GM21786 (cell line): ENCODE measurements around the gene ALG14.
"Not testable (repeated sequence)": the region's sequence is repeated elsewhere in the genome, so short reads cannot be mapped to it uniquely, and the experiment has no call there.

ENCODE experiments used
- ATAC-seq: cut with Tn5 transposase; IDR thresholded peaks from one replicate; pipeline ENCODE4 v1.9.1; 2021; ENCODE audit not compliant: unreplicated experiment

Gene ALG14

DNA sequence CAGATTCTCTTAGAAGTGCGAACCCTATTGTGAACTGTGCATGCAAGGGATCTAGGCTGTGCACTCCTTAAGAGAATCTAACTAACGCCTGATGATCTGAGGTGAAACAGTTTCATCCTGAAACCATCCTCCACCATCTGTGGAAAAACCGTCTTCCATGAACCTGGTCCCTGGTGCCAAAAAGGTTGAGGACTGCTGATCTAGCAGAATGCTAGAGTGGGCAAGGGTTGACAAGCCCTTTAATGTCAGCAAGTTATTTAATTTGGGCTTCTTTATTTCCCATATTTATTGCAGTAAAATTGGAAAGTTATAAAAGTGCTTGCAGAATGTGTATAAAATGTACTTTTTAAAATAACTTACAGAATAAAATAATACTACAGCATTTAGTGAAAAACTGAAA lies 26.4 kb downstream of the ALG14 start:
- no peak for ATAC-seq

DNA sequence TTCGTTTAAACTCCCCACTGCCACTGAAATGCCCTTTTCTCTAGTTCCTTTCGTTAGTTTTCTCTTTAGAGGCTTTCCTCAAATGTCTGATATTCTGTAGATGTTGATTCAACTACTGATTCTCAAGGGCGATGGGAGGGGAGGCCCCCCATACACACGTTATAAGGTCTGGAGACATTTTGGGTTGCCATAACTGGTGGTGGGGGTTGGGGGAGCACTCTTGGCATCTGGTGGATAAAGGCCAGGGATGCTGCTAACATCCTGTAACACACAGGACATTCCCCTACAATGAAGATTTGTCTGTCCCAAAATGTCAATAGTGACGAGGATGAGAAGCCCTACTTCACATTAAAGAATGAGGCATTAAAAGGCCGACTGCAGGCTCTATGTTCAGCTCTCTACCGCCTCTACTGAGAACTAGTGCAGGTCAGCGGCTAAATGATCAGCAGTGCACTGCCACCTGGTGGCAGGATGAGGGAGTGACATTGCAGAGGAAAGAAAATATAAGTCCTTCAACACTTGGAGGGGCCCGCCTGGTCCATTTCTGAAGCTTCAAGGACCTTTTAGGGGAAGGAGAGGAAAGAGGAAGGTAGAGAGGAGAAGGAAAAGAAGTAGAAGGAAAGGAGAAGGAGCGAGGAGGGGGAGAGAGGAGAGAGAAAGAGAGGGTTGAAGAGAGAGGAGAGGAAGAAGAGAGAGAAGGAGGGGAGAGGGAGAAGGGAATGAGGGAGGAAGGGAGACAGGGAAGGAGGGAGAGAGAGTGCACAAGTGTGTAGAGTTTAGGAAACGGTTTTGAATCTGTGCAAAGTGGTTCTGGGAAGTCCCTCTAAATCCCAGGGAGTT lies 29.4 kb downstream of the ALG14 start:
- ATAC-seq = peak; percentile 89

DNA sequence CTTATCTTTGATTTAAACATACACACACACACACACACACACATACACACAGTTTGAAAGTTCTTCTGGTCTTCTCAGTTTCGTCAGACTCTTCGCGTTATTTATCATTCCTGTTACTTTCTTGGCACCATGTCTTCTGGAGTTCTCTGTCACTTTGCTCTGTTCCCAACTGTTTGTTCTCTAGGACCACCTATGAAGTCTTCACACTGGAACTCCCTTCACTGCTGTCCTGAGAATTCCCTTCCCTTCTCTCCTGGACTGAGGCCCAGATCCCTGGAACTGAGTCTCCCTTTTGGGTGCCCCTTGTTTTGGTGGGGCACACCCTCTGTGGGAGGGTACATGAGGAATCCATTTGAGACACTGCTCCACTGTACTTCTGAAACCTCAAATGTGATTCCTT lies 30.5 kb downstream of the ALG14 start:
- no peak for ATAC-seq

DNA sequence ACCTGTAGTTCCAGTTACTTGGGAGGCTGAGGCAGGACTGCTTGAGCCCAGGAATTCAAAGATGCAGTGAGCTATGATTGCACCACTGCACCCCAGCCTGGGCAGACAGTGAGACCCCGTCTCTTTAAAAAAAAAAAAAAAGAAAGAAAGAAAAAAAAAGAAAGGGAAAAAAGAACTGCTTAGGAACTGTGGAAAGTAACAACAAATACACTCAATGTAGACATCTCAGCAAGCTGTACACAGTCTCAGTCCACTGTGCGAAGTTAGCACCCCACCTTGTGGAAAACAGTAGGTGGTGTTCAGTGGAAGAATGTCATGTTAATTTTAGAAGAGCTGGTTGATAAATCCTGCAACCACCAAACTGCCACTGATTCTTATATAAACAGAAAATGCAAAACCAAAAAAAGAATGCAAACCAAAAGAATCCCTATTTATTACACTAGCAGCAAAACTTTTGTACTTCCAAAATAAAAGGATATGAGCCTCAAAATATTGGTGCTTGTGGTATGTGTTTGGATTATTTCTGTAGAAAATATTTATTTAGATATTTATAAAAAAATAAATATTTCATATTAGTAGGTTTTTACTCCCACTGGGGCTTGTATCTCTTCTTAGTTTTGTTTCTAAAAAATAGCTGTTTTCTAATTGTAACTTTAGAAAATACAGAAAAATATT lies 31.1 kb downstream of the ALG14 start:
- ATAC-seq = peak; percentile 57

DNA sequence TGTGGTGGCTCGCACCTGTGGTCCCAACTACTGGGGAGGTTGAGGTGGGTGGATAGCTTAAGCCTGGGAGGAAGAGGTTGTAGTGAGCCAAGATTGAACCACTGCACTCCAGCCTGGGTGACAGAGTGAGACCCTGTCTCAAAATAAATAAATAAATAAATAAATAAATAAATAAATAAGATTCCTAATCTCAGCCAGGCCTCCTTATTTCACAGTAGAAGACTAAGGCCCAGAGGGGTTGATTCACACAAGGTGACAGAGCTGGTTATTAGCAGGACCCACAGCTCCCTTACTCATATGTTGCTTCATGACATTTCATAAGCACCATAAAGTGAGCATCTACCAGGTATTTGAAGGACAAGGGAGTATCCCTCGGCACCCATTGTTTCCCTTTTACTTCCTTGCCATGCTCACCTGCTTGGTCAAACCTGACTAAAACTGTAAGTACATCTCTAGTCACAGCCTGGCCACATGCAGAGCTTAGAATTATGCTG lies 32.7 kb downstream of the ALG14 start:
- ATAC-seq = no peak

DNA sequence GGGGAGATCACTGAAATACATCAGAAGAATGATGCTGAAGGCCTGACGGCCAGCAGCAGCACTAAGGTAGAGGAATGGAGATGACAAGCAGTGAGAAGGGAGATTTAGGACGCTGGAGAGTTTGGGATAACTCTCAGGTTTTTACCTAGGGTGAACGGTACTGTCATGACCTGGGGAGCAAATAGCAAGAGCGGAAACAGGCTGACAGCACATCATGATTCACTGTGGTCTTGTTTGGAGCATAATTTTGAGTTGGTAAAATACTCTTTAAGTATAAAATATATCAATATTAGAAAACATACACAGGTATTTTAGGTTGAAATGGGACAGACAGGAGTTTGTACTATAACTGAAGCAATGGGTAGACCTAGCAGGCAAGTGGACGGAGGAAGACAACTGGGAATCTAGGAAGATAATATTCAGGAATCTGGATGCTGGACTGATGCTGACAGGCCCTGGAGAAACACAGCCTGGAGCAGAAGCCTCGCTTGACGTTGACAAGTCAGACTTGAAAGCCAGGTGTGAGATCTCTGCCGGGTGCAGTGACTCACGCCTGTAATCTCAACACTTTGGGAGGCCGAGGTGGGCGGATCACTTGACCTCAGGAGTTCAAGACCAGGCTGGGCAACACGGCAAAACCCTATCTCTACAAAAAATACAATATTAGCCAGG lies 33.3 kb downstream of the ALG14 start:
- no peak for ATAC-seq

DNA sequence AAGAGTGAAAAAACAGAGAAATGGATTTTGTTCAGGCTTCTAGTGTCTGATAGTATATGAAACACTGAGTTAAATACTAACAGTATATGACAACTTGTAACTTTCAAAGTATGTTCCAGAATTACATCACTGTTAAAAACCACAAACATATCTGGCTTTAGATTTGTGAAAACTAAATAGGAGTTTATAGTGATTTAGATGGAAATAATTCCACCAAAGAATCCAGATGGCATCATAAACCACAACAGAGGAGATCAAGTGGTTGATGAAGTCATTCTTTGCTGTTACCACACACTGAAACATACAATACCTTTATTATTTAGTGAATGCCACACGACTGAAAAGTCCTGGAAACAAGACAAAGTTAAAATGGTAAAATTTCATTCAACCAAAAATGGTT lies 37.2 kb downstream of the ALG14 start:
- no peak for ATAC-seq

DNA sequence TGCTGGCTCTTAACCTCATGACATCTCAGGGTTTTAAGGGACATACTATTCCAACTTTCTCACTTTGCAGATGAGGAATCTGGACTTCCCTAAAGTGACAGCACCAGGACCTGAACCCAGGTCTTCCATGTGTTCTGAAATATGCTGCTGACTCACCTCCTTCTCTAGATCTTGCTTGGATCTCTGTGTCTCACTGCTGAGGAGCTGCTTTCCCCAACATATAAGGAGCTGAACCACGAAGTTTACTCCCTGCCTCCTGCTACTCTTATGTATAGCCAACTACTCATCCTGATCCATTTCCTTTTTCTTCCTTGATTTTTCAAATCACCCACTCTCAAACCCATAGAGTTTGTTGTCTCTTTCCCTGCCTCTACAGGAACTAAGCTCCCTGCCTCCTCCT lies 38.2 kb downstream of the ALG14 start:
- no peak for ATAC-seq

DNA sequence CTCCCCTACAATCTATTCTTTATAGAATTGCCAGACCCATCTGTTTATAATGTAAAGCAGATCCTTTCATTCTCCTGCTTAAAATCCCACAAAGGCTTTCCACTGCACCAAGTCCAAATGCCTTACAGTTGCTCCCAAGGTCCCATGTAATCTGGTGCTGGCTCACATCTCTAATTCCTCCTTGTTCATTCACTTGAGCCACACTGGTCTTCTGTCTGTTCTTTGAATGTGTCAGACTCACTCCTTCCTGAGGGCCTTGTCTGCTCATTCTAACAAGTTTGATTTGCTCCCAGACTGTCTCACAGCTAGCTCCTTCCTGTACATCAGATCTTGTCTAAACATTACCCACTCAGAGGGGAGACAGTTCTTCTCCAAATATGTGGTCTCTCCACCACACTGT lies 38.9 kb downstream of the ALG14 start:
- ATAC-seq = no peak

DNA sequence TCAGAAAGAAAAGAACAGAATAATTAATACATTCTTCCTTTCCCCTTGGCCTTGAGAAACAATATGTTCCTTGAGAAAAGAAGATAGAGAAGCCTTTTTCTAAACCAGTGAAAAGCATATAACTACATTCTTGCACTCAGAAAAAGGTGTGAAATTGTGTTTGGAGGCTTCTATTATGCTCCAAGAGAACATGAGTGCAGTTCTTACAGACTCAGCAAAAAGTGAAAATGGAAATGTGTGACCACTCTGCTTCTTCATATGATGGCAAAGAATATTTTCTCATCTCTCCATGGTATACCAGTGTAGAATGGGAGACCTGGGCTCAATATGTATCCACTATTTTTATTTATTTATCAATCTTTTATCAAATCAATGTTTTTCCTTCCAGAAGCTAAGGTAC lies 43.2 kb downstream of the ALG14 start:
- no peak for ATAC-seq

DNA sequence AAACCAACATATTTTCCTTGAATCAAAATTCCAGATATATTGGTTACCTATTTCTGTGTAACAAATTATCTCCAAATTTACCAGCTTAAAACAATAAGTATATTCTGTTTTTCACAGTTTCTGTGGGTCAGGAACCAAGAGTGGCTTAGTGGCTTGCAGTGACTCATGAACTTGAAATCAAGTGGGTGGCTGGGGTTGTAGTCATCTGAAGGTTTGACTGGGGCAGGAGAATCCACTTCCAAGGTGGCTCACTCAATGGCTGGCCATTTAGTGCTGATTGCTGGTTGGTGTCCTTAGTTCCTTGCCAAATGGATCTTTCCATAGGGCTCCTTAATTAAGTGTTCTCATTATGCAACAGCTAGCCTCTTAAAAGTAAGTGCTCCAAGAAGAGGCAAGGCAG lies 43.8 kb downstream of the ALG14 start:
- ATAC-seq = no peak

DNA sequence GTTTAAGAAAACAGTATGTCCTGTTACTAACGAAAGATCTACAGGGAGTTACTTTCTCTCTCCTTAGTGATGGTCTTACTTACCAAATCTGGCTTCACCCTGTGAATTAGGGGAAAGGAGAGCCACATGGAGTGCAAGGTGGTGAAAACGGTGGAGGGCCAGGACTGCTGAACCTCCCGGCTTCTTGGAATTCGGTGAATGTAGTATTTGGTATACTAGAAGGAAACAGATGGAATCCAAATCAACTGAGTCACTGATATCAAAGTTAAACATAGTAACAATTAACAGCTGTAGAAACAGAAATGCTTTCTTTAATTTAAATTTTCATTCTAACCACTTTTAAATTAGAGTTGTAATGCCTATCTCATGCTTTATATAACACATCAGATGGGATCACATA lies 45.7 kb downstream of the ALG14 start:
- ATAC-seq = no peak

DNA sequence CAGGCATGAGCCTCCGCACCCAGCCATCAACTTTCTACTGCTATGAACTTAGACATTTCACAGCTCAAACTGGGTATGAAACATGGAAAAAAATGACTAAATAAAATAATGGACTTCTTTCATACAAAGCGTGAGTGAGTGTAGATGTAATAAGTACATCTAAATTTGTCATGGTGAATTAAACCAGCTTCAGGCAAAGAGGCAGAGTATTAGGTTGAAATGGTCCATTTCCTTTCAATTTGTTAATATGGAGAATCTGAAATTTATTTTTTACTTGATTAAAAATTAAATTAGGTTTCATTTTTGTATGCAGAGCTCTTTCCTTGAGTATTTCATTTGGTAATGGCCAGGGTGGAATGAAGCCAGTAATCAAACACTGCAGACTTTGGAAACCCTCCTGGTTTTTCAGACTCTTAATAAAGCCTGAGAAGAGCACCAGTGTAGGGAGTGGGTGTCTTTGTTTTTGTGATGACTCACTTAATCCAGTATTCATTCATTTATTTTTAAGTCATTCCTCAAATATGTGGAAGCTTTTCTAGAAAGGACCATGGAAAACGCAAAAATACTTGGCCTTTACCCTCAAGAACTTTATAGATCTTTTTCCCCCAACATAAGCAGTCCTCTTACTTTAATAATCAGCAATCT lies 49.2 kb downstream of the ALG14 start:
- ATAC-seq = no peak

DNA sequence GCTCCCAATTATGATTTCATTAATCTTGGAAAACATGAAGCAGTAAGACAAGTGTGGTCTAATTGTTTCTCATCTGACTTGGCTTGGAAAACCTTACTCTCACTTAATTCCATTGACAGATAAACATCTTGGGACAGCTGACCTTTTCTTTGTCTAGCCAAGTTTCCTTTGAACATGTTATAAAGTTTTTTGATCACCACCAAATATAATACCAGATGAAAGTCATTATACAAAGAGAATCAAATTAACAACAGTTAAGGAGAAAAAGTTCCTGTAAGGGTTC lies 50.2 kb downstream of the ALG14 start:
- ATAC-seq = no peak

DNA sequence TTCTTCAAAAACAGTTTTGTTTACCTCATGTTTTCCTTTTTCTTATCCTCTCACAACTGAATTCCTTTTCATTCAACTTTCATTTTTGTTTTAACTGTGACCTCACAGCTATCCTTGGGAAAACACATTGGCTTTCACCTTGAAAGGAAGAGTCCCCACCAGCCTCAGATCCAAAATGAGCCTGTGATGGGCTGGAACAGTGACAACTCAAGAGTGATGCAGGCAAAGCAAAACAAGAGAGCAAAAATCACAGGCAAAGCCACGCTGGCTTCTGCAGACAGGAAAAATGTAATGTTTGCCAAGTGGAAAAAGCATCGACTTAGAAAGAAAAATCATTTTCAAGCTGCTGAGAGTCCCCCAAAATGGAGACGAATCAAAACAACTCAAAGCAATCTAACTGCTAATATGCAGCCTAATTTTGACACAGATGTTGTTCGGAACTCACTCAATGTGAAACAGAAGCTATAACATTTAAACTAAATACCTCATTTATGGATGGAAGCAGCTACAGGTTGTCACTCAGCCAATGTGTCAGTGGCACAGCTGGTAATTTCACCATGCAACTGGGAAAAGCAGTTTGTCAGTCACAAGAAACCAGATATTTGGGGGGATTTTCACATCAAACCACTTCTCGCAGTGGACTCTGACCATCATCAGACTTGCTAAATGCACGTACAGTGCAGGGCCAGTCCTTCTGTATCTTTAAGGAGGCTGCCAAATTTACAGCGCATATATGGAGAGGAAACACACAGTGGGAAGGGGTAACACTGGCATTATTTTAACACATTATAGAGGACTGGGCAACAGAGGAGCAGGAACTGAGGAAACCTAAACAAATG lies 50.7 kb downstream of the ALG14 start:
- ATAC-seq = no peak

DNA sequence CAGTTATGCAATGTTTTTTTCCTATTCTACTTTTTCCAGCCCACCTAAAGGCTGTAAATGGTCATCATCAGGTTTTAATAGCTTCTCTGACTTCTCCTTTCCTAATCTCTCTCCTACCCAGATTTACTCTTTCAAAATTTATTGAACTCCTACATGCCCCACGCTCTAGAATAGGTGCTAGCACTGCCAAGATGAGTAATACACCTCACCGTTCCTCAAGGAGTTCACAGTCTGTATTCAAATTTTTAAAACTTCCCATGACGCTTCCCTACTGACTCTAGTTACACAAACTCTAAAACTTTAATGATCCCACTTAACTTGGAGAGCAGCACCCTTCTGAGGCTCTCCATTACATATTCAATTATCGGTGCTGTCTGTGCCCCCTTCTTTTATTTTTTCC lies 51.6 kb downstream of the ALG14 start:
- ATAC-seq = no peak

DNA sequence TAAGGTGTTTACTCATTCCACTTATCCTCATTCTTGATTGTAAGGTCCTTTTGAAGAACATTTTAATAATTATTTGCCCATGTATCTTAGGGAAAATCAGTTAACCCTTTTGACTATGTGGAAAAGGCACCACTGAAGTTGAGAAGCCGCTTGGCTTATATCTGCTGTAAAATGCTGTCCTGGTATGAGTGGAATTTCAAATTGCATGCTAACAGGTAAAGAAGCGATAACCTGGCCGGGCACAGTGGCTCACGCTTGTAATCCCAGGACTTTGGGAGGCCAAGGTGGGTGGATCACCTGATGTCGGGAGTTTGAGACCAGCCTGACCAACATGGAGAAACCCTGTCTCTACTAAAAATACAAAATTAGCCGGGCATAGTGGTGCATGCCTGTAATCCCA lies 53.3 kb downstream of the ALG14 start:
- ATAC-seq = not testable (repeated sequence)

DNA sequence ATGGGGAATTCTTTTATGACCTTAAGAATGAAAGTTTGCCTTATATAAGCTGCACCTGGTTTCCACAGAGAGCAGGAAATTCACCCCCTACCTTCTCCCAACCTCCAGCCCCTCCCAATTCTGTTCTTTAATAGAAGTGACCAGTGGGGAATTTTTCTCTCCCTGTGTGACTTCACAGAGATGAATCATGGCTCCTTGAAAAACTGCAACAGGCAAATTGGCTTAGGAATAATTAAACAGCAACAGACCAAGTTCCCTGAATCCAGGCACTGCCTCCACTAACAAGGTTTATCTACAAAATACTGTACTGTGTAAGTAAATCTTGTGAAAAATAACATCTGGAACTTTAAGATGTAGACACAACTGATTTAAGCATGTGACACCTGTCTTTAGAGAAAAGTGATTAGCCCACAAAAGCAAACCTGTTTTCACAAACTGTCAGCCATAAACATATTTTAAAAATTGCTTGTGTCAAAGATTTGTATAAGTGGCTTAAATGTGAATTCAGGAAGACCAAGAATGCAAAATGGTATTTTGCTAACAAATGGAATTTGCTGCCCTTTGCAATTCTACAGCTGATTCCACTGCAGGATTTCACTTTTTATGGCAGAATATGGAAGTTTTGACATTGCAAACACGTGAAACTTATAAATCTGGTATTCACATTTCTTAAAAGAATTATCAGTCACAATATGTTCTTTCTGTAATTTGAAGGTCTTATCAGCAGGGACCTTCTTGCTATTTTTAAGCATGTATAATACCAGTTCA lies 54.0 kb downstream of the ALG14 start:
- no peak for ATAC-seq

DNA sequence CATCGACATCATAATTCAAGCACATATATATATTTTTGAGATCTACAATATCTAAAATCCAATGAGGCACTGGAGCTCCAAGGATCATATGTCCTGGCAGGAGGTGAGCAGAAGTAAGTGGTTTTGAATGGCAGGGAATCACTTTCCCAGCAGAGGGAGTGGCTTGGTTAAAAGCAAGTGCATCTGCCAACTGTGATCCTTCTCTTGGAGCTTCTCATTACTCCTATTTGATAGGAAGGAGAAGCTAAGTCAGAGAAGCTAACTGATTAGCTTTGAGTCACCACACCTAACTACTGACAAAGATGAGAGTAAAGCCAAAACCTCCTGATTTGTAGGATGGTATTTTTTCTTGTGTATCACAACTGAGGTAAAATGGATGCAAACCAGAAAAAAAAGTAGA lies 55.0 kb downstream of the ALG14 start:
- no peak for ATAC-seq

DNA sequence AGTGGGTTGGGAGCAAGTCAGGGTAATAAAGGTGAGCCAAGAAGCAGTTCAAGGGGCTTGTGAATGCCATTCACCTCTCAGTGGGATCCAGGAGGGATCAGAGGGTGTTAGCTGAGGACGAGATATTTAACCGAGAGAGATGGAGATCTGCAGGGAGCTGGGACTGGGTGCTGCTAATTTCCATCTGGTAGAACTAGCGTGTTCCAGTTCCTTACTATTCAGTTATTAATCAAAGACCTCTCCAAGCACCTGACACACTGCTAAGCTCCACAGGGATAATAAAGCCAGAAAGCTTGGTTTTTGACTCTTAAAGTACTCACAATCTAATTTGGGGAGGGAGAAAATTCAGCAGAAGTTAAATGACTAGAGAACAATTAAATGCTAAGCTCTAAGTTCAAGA lies 57.7 kb downstream of the ALG14 start:
- ATAC-seq = no peak
